K562 (cell line): Measurements from ENCODE around the gene ENHO. TPM values are rescaled to one million over a fixed set of nuclear protein-coding genes. Genes with fewer than 3 reads are reported as not detected.
A peak's percentile ranks its signal among the peaks of the same experiment; 100 is the strongest.

ENCODE experiments used
- CTCF ChIP-seq, 3 experiments: IDR thresholded peaks in 2 of 3; conservative IDR thresholded peaks in 1 of 3; 2 replicates each; pipeline ENCODE4 v1.5.1; 2011 to 2012; ENCODE audit warnings: low read length in 3 of 3, mild to moderate bottlenecking in 3 of 3, control low read depth in 2 of 3, improper control_type of control experiment in 1 of 3, inconsistent platforms in 1 of 3, low read depth in 1 of 3, mixed read lengths in 1 of 3, moderate library complexity in 1 of 3; ENCODE audit not compliant: insufficient read depth in 2 of 3
- HNRNPLL ChIP-seq: fragments of 200-400 bp; formaldehyde crosslinking; IDR thresholded peaks from 2 replicates; pipeline ENCODE4 v1.6.1; 2017; ENCODE audit warnings: low read length, low read depth, mild to moderate bottlenecking; ENCODE audit not compliant: poor library complexity, severe bottlenecking
- ILK ChIP-seq: fragments of 450-650 bp; IDR thresholded peaks from 2 replicates; pipeline ENCODE4 v1.6.1; 2016; ENCODE audit warnings: missing genetic modification characterization, low read depth, mild to moderate bottlenecking, missing compliant biosample characterization, moderate library complexity, borderline replicate concordance
- MBD1 ChIP-seq: fragments of 250-450 bp; sonication (Bioruptor Pico); IDR thresholded peaks from 2 replicates; pipeline ENCODE4 v1.8.0; 2022; ENCODE audit warnings: inconsistent platforms
- NR2C2 ChIP-seq, 2 experiments: fragments of 200-800 bp in 1 of 2; sonication (Bioruptor generic) in 1 of 2; sonication (generic) in 1 of 2; formaldehyde crosslinking in 1 of 2; IDR thresholded peaks; 2 replicates each; pipeline versions ENCODE4 v1.6.1 to v1.8.0; 2016 to 2022; ENCODE audit warnings: mild to moderate bottlenecking in 1 of 2, missing compliant biosample characterization in 1 of 2, missing genetic modification characterization in 1 of 2, missing genetic modification reagents in 1 of 2
- RAD21 ChIP-seq, 2 experiments: fragments of 250-450 bp in 1 of 2; fragments of 450-650 bp in 1 of 2; sonication (Bioruptor Pico) in 1 of 2; formaldehyde crosslinking in 1 of 2; IDR thresholded peaks in 1 of 2; conservative IDR thresholded peaks in 1 of 2; 2 replicates each; pipeline versions ENCODE4 v1.4.0 to v1.8.0; 2020 to 2022; ENCODE audit warnings: mild to moderate bottlenecking in 2 of 2, moderate library complexity in 1 of 2
- REST ChIP-seq, 2 experiments: fragments of 450-650 bp; formaldehyde crosslinking in 1 of 2; IDR thresholded peaks; 2 replicates each; pipeline versions ENCODE4 v1.4.0 to v1.6.1; 2014 to 2020; ENCODE audit warnings: mild to moderate bottlenecking in 2 of 2, borderline replicate concordance in 1 of 2, low read depth in 1 of 2
- SMC3 ChIP-seq: conservative IDR thresholded peaks from 2 replicates; pipeline ENCODE4 v1.6.1; 2011; ENCODE audit warnings: low read depth, low read length, improper control_type of control experiment; ENCODE audit not compliant: insufficient read depth
- polyA plus RNA-seq, 8 experiments: library from polyadenylated mRNA; depleted of rRNA in 4 of 8; stranded (reverse) in 5 of 8; unstranded in 3 of 8; fragments of >200 nt; fragmentation: Nextera tagmentation in 2 of 8; fragmentation: Illumina TruSeq in 1 of 8; extraction: Ambion mirVana in 2 of 8; extraction: Trizol in 1 of 8; gene quantifications; 2 replicates each; pipeline versions ENCODE4 v1.2.1 to v1.2.3, GENCODE V29; 2011 to 2014; ENCODE audit warnings: inconsistent platforms in 1 of 8, missing spikeins in 1 of 8
- total RNA-seq, 7 experiments: library from RNA; depleted of rRNA in 6 of 7; stranded (reverse); fragments of >200 nt in 6 of 7; fragmentation: Illumina TruSeq in 2 of 7; extraction: Trizol in 2 of 7; gene quantifications; 2 replicates each; pipeline versions ENCODE4 v1.2.1 to v1.2.3, GENCODE V29; 2011 to 2021; ENCODE audit warnings: low replicate concordance in 1 of 7

Gene ENHO
- total and polyA plus RNA-seq, 9 of the 15 experiments (the other 6 are each of a cell fraction or from before 2014, with no cell fraction given) = 0.24 TPM; not detected in 8

GRCh38 chr9:34546834-34547827 is 24.3 kb upstream of the ENHO start (continued):
- TF ChIP-seq REST (IDR thresholded peaks at IDR 0.05; ENCODE audit: borderline replicate concordance) (peak; percentile 66; the same call in 1 of the 2 replicates), REST (CRISPR knock-in tag; IDR thresholded peaks at IDR 0.05; ENCODE audit: low read depth) (no peak), CTCF (IDR thresholded peaks at IDR 0.05 in 2 of 3, conservative IDR thresholded peaks at IDR 0.05 in 1 of 3; ENCODE audit: insufficient read depth in 2 of 3, low read depth in 1 of 3, low read length in 3 of 3) (peak; percentile 71 to 74 (median 74)), SMC3 (peak; percentile 64), MBD1 (CRISPR knock-in tag) (no peak), HNRNPLL (no peak), RAD21 (CRISPR knock-in tag; conservative IDR thresholded peaks at IDR 0.05 in 1 of 2, IDR thresholded peaks at IDR 0.05 in 1 of 2) (peak; percentile 51 to 68), ILK (tag) (no peak), NR2C2 (CRISPR knock-in tag; IDR thresholded peaks at IDR 0.05) (no peak), NR2C2 (tag; IDR thresholded peaks at IDR 0.05) (no peak)
